GM10847 (cell line): Measurements from ENCODE around the gene LAMC3.

Experiments used
- POLR2A ChIP-seq: IDR thresholded peaks from 2 replicates; pipeline ENCODE4 v1.6.1; 2011; ENCODE audit not compliant: insufficient read length; ENCODE audit errors: extremely low read depth

The LAMC3 gene

GRCh38 chr9:131122158-131122557 is 113.2 kb downstream of the LAMC3 start:
- no peak for TF ChIP-seq POLR2A

- no peak for TF ChIP-seq POLR2A
Measured at GRCh38 chr9:131125038-131125287, 116.0 kb downstream of the LAMC3 start.

- TF ChIP-seq POLR2A = peak; percentile 97
Measured at GRCh38 chr9:131125288-131126058, 116.5 kb downstream of the LAMC3 start, which contains the start of gene NUP214. TSS of gene NUP214 (plus strand) at chr9:131125586. CDS start at chr9:131125705, 119 bp downstream.

- no peak for TF ChIP-seq POLR2A
Measured at GRCh38 chr9:131126059-131126426, 117.1 kb downstream of the LAMC3 start.

- no peak for TF ChIP-seq POLR2A
Measured at GRCh38 chr9:131129183-131129582, 120.2 kb downstream of the LAMC3 start.

- TF ChIP-seq POLR2A = no peak
Measured at GRCh38 chr9:131138676-131139075, 129.7 kb downstream of the LAMC3 start.

- no peak for TF ChIP-seq POLR2A
Measured at GRCh38 chr9:131140112-131140511, 131.1 kb downstream of the LAMC3 start.

GRCh38 chr9:131140550-131140949 is 131.6 kb downstream of the LAMC3 start:
- no peak for TF ChIP-seq POLR2A

- TF ChIP-seq POLR2A = no peak
Measured at GRCh38 chr9:131142160-131142559, 133.2 kb downstream of the LAMC3 start.
